Astrocyte of the spinal cord (primary cell): Measurements from ENCODE around the gene NCKAP5.

Experiments
- DNase-seq: peaks from one replicate; pipeline ENCODE4 v3.0.0; 2011; ENCODE audit warnings: low read depth, low spot score
- H3K4me3 ChIP-seq: 2 replicates; pipeline ENCODE4 v1.5.1; 2011; ENCODE audit warnings: low read depth, mild to moderate bottlenecking, low read length, moderate library complexity
- CTCF ChIP-seq: IDR thresholded peaks from 2 replicates; pipeline ENCODE4 v1.5.1; 2012; ENCODE audit warnings: low read depth, mild to moderate bottlenecking, low read length, inconsistent platforms
- in situ Hi-C: cut with HindIII; loops from 2 replicates; pipeline ENCODE4 v1.10.0; 2017; ENCODE audit warnings: low sequenced_read_pairs

The NCKAP5 gene

DNA sequence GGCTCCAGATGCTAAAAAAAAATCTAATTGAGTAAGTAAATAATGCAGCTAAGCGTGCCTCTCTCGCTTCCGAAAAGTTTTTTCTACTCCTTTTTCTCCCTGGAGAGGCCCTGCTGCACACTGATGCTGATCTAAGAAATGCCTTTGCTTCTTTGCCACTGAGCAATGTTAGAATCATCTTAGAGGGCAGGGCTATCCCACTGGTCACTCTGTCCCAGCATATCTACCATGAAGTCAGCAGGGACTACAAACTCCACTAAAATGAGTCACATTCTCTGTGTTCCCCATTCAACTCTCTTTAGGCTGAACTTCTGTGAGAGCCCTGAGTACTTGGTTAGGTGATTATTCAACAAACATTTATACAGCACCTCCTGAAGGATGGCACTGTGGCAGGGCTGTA lies 770.7 kb downstream of the NCKAP5 start:
- in situ Hi-C loops: no loop called here
- no peak overlapping the region for H3K4me3 ChIP-seq
- TF ChIP-seq CTCF: no peak
- peak; percentile 72 for DNase-seq

DNA sequence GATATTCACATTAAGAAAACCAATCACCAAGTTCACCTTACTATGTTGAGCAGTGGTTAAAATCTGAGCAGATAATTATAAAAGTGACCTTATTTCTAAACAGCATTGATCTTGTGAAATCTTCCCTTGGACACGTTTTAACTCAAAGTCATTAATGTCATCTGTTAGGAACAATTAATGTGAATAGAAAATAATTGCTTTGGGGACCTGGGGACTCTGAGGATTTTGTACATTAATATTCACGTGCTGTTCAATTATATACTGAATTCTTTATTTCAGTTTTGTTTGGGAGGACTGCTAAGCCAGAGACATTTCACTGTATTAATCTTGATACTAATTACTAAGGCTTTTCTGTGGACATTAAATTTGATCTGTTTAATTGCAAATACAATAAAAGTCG lies 771.2 kb downstream of the NCKAP5 start:
- no peak for DNase-seq
- no peak for TF ChIP-seq CTCF
- in situ Hi-C loops: no loop called here
- no peak overlapping the region for H3K4me3 ChIP-seq

DNA sequence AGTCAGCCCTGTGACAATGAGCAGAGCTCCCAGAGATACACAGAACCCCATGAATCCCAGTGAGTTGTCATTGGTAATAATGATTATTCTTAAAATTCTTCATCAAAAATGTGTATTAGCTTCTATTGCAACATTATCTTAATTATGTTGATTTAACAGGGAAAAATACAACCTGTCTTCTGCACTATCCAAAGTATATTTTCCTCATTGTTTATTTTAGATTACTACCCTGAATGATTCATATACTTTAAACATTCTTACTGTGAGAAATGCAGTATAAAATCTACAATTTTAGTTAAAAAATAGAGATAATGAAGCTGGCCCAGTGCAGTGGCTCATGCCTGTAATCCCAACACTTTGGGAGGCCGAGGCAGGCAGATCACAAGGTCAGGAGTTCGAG lies 773.0 kb downstream of the NCKAP5 start:
- TF ChIP-seq CTCF: no peak
- DNase-seq: no peak
- no peak overlapping the region for H3K4me3 ChIP-seq
- in situ Hi-C loops: no loop called here

GRCh38 chr2:132793532-132793931 lies 774.7 kb downstream of the NCKAP5 start:
- H3K4me3 ChIP-seq: no peak overlapping the region
- no peak for DNase-seq
- TF ChIP-seq CTCF: no peak
- in situ Hi-C loops: no loop called here

DNA sequence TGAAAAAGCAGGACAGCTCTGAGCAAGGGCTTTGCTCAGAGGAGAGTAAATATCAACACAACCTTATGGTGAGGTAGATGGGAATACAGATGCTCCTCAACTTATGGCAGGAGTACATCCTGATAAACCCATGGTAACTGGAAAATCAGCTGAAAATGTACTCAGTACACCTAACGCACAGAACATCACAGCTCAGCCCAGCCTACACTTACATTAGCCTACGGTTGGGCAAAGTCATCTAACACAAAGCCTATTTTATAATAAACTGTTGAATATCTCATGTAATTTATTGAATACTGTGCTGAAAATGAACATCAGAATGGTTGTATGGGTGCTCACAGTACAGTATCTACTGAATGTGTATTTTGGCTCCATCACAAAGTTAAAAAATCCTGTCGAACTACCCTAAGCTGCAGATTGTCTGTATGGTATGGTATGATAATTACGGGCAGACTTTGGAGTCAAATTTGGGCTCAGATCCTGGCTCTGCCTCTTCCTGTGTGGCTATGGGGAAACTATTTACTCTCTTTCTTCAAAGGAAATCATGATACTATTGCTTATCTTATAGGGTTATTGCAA lies 778.0 kb downstream of the NCKAP5 start:
- in situ Hi-C loops: no loop called here
- TF ChIP-seq CTCF: no peak
- no peak overlapping the region for H3K4me3 ChIP-seq
- no peak for DNase-seq

DNA sequence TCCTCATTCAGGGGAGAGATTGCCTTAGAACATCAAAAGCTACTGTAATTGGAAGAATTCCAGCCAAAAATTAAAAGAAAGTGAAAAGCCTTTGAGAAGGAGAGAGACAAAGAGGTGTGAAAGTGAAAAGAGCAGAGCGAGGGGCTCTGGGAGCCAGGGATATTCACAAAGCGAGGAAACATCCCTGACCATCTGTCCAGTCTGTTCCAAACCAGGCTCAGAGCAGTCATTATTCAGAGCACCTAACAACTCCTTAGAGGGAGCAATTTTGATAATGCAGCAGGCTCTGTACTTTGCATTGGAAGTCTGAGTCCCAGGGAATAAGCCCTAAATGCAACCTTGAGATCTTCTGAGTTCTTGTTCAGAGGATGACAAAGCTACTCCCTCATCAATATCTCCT lies 779.2 kb downstream of the NCKAP5 start:
- no peak overlapping the region for H3K4me3 ChIP-seq
- in situ Hi-C loops: no loop called here
- no peak for DNase-seq
- TF ChIP-seq CTCF: no peak
